SK-N-SH treated with all-trans-retinoic acid at 6 μM for 48 hours (cell line): ENCODE results near the gene RALGAPA1.

ENCODE experiments used
- ARNTL ChIP-seq: fragments of 450-650 bp; formaldehyde crosslinking; IDR thresholded peaks from 2 replicates; pipeline ENCODE4 v1.5.0; 2020; ENCODE audit warnings: low read depth, mild to moderate bottlenecking, moderate library complexity, borderline replicate concordance
- BACH2 ChIP-seq: fragments of 250-450 bp; sonication (Bioruptor Pico); IDR thresholded peaks from 2 replicates; pipeline ENCODE4 v1.9.0; 2021; ENCODE audit warnings: mild to moderate bottlenecking, borderline replicate concordance
- CREB5 ChIP-seq: fragments of 250-450 bp; sonication (Bioruptor Pico); IDR thresholded peaks from 2 replicates; pipeline ENCODE4 v1.5.1; 2020; ENCODE audit warnings: low read depth, mild to moderate bottlenecking, moderate library complexity
- CSDC2 ChIP-seq: fragments of 250-450 bp; sonication (Bioruptor Pico); IDR thresholded peaks from 2 replicates; pipeline ENCODE4 v1.5.0; 2020; ENCODE audit warnings: mild to moderate bottlenecking, moderate library complexity
- GLIS3 ChIP-seq: fragments of 250-450 bp; sonication (Bioruptor Pico); IDR thresholded peaks from 2 replicates; pipeline ENCODE4 v1.5.0; 2020; ENCODE audit warnings: mild to moderate bottlenecking, moderate library complexity
- ISL1 ChIP-seq: fragments of 250-450 bp; sonication (Bioruptor Pico); IDR thresholded peaks from 2 replicates; pipeline ENCODE4 v2.1.2; 2022; ENCODE audit warnings: mild to moderate bottlenecking, moderate library complexity
- PATZ1 ChIP-seq: fragments of 250-450 bp; sonication (Bioruptor Pico); IDR thresholded peaks from 2 replicates; pipeline ENCODE4 v1.8.0; 2020; ENCODE audit warnings: mild to moderate bottlenecking, moderate library complexity, borderline replicate concordance
- RARB ChIP-seq: fragments of 250-450 bp; sonication (Bioruptor Pico); IDR thresholded peaks from 2 replicates; pipeline ENCODE4 v1.8.0; 2021; ENCODE audit warnings: mild to moderate bottlenecking, moderate library complexity
- SNAI2 ChIP-seq: fragments of 250-450 bp; sonication (Bioruptor Pico); IDR thresholded peaks from 2 replicates; pipeline ENCODE4 v1.5.0; 2020; ENCODE audit warnings: mild to moderate bottlenecking, moderate library complexity
- ZC3H10 ChIP-seq: fragments of 250-450 bp; sonication (Bioruptor Pico); IDR thresholded peaks from 2 replicates; pipeline ENCODE4 v1.5.1; 2021; ENCODE audit warnings: mild to moderate bottlenecking, moderate library complexity
- ZFP30 ChIP-seq: fragments of 450-650 bp; formaldehyde crosslinking; IDR thresholded peaks from 2 replicates; pipeline ENCODE4 v1.5.0; 2022; ENCODE audit warnings: mild to moderate bottlenecking, moderate library complexity
- ZNF565 ChIP-seq: fragments of 450-650 bp; formaldehyde crosslinking; conservative IDR thresholded peaks from 2 replicates; pipeline ENCODE4 v1.5.0; 2020; ENCODE audit warnings: low read depth, mild to moderate bottlenecking, moderate library complexity
- ZNF70 ChIP-seq: fragments of 450-650 bp; formaldehyde crosslinking; IDR thresholded peaks from 2 replicates; pipeline ENCODE4 v1.5.0; 2020; ENCODE audit warnings: mild to moderate bottlenecking, moderate library complexity
- TF ChIP-seq, protein P1 (sequence below): fragments of 250-450 bp; sonication (Bioruptor Pico); IDR thresholded peaks from 2 replicates; pipeline ENCODE4 v1.5.1; 2021; ENCODE audit warnings: mild to moderate bottlenecking, moderate library complexity

- TF ChIP-seq SNAI2, result no peak
- TF ChIP-seq ZNF70 (CRISPR knock-in tag), result no peak
- TF ChIP-seq BACH2 (CRISPR knock-in tag), result no peak
- no peak for TF ChIP-seq ARNTL (CRISPR knock-in tag)
- no peak for TF ChIP-seq RARB (CRISPR knock-in tag)
- no peak for TF ChIP-seq ZFP30 (CRISPR knock-in tag)
- no peak for TF ChIP-seq PATZ1 (CRISPR knock-in tag)
- TF ChIP-seq CREB5 (CRISPR knock-in tag), result no peak
- no peak for TF ChIP-seq ZNF565 (CRISPR knock-in tag)
- TF ChIP-seq ISL1 (CRISPR knock-in tag), result no peak
- no peak for TF ChIP-seq ZC3H10
- no peak for TF ChIP-seq CSDC2 (CRISPR knock-in tag)
- TF ChIP-seq, protein P1, sequence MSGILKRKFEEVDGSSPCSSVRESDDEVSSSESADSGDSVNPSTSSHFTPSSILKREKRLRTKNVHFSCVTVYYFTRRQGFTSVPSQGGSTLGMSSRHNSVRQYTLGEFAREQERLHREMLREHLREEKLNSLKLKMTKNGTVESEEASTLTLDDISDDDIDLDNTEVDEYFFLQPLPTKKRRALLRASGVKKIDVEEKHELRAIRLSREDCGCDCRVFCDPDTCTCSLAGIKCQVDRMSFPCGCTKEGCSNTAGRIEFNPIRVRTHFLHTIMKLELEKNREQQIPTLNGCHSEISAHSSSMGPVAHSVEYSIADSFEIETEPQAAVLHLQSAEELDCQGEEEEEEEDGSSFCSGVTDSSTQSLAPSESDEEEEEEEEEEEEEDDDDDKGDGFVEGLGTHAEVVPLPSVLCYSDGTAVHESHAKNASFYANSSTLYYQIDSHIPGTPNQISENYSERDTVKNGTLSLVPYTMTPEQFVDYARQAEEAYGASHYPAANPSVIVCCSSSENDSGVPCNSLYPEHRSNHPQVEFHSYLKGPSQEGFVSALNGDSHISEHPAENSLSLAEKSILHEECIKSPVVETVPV (CRISPR knock-in tag), result no peak
- TF ChIP-seq GLIS3 (CRISPR knock-in tag), result no peak
Observed at GRCh38 chr14:35571598-35571997, 237.5 kb downstream of the RALGAPA1 start.
